WTC11 (cell line): ENCODE measurements around the gene CENPM. TPM values are rescaled to one million over a fixed set of nuclear protein-coding genes. Genes with fewer than 3 reads are reported as not detected.

Source experiments
- ATAC-seq: fragments of 200-7000 bp; cut with Tn5 transposase; 2 replicates; pipeline ENCODE4 v1.10.0; 2021; ENCODE audit warnings: mild to moderate bottlenecking, moderate library complexity
- CTCF ChIA-PET: fragments of 300-600 bp; sonication (Branson Sonifier 250); formaldehyde crosslinking; loops from one replicate; lab custom pipeline; 2021; ENCODE audit warnings: antibody characterized with exemption; lab: Charles Lee
- POLR2A ChIA-PET: fragments of 350-600 bp; sonication (Branson Sonifier 250); formaldehyde crosslinking; loops from one replicate; lab custom pipeline; 2021; ENCODE audit warnings: antibody characterized with exemption; lab: Charles Lee
- DNase-seq: peaks from one replicate; pipeline ENCODE4 v3.0.0; 2021; ENCODE audit warnings: low spot score
- H3K27ac Mint-ChIP-seq: 2 replicates; pipeline ENCODE4 v1.8.0; 2021; ENCODE audit warnings: mixed read lengths
- H3K27me3 Mint-ChIP-seq: 2 replicates; pipeline ENCODE4 v1.8.0; 2021; ENCODE audit warnings: low read depth, mild to moderate bottlenecking, moderate library complexity, mixed read lengths
- H3K36me3 Mint-ChIP-seq: 2 replicates; pipeline ENCODE4 v1.8.0; 2021; ENCODE audit warnings: mixed read lengths
- H3K4me1 Mint-ChIP-seq: 2 replicates; pipeline ENCODE4 v1.8.0; 2022; ENCODE audit warnings: mixed read lengths
- H3K4me3 Mint-ChIP-seq: 2 replicates; pipeline ENCODE4 v1.8.0; 2021; ENCODE audit warnings: mild to moderate bottlenecking, moderate library complexity, mixed read lengths
- H3K9me3 Mint-ChIP-seq: 2 replicates; pipeline ENCODE4 v1.8.0; 2021; ENCODE audit warnings: mixed read lengths
- CREM ChIP-seq: sonication (generic); formaldehyde crosslinking; IDR thresholded peaks from 2 replicates; pipeline ENCODE4 v1.8.1; 2022; ENCODE audit warnings: mild to moderate bottlenecking, missing genetic modification reagents, moderate library complexity
- ELF4 ChIP-seq: sonication (generic); formaldehyde crosslinking; IDR thresholded peaks from 2 replicates; pipeline ENCODE4 v1.8.1; 2022; ENCODE audit warnings: low read depth, mild to moderate bottlenecking, moderate library complexity, missing genetic modification reagents
- FOXK1 ChIP-seq: sonication (generic); formaldehyde crosslinking; IDR thresholded peaks from 2 replicates; pipeline ENCODE4 v1.8.0; 2022; ENCODE audit warnings: mild to moderate bottlenecking, moderate library complexity, missing genetic modification reagents
- HMGA2 ChIP-seq: fragments of 250-450 bp; sonication (Bioruptor Pico); IDR thresholded peaks from 2 replicates; pipeline ENCODE4 v1.4.0; 2021; ENCODE audit warnings: mild to moderate bottlenecking, moderate library complexity
- MXD4 ChIP-seq: fragments of 250-450 bp; sonication (Bioruptor Pico); IDR thresholded peaks from 2 replicates; pipeline ENCODE4 v1.8.0; 2021; ENCODE audit warnings: mild to moderate bottlenecking, moderate library complexity, borderline replicate concordance
- NFYB ChIP-seq: sonication (generic); formaldehyde crosslinking; conservative IDR thresholded peaks from 2 replicates; pipeline ENCODE4 v1.8.0; 2022; ENCODE audit warnings: low read depth, missing genetic modification reagents
- PRRX2 ChIP-seq: fragments of 250-450 bp; sonication (Bioruptor Pico); IDR thresholded peaks from 2 replicates; pipeline ENCODE4 v1.8.0; 2021; ENCODE audit warnings: mild to moderate bottlenecking
- RORB ChIP-seq: fragments of 250-450 bp; sonication (Bioruptor Pico); IDR thresholded peaks from 2 replicates; pipeline ENCODE4 v1.9.0; 2021; ENCODE audit warnings: mild to moderate bottlenecking
- TEAD1 ChIP-seq: sonication (generic); formaldehyde crosslinking; IDR thresholded peaks from 2 replicates; pipeline ENCODE4 v1.8.0; 2022; ENCODE audit warnings: mild to moderate bottlenecking, missing genetic modification reagents
- ZBTB21 ChIP-seq: sonication (generic); formaldehyde crosslinking; IDR thresholded peaks from 2 replicates; pipeline ENCODE4 v1.8.1; 2023; ENCODE audit warnings: mild to moderate bottlenecking, missing genetic modification reagents, borderline replicate concordance
- ZBTB43 ChIP-seq: sonication (generic); formaldehyde crosslinking; IDR thresholded peaks from 2 replicates; pipeline ENCODE4 v1.8.1; 2023; ENCODE audit warnings: mild to moderate bottlenecking, missing genetic modification reagents
- ZNF121 ChIP-seq: sonication (generic); formaldehyde crosslinking; IDR thresholded peaks from 2 replicates; pipeline ENCODE4 v1.8.0; 2023; ENCODE audit warnings: missing genetic modification reagents
- ZNF138 ChIP-seq: sonication (generic); formaldehyde crosslinking; conservative IDR thresholded peaks from 2 replicates; pipeline ENCODE4 v1.8.1; 2022; ENCODE audit warnings: mild to moderate bottlenecking, moderate library complexity, missing genetic modification reagents
- ZNF232 ChIP-seq: sonication (generic); formaldehyde crosslinking; IDR thresholded peaks from 2 replicates; pipeline ENCODE4 v1.8.0; 2022; ENCODE audit warnings: mild to moderate bottlenecking, missing genetic modification reagents
- ZNF281 ChIP-seq: sonication (generic); formaldehyde crosslinking; IDR thresholded peaks from 2 replicates; pipeline ENCODE4 v1.8.0; 2023; ENCODE audit warnings: mild to moderate bottlenecking, missing genetic modification reagents
- ZNF671 ChIP-seq: fragments of 250-450 bp; sonication (Bioruptor Pico); IDR thresholded peaks from 2 replicates; pipeline ENCODE4 v1.8.0; 2021; ENCODE audit warnings: mild to moderate bottlenecking
- total RNA-seq: library from RNA; stranded (reverse); gene quantifications from 3 replicates; pipeline ENCODE4 v1.2.3, GENCODE V29; 2021
- TF ChIP-seq, protein P1 (sequence below): sonication (generic); formaldehyde crosslinking; IDR thresholded peaks from 2 replicates; pipeline ENCODE4 v1.8.1; 2023; ENCODE audit warnings: mild to moderate bottlenecking, missing genetic modification reagents
- TF ChIP-seq, protein P2 (sequence below): sonication (generic); formaldehyde crosslinking; IDR thresholded peaks from 2 replicates; pipeline ENCODE4 v1.8.1; 2022; ENCODE audit warnings: low read depth, mild to moderate bottlenecking, moderate library complexity, missing genetic modification reagents, borderline replicate concordance
- TF ChIP-seq, protein P3 (sequence below): sonication (generic); formaldehyde crosslinking; IDR thresholded peaks from 2 replicates; pipeline ENCODE4 v1.8.0; 2022; ENCODE audit warnings: mild to moderate bottlenecking, missing genetic modification reagents

The CENPM gene
- total RNA-seq, 1 experiment from 2014 or later, result 40.3 TPM

GRCh38 chr22:41971431-41971830 is 24.5 kb upstream of the CENPM start:
- TF ChIP-seq ELF4 (CRISPR knock-in tag), result no peak
- TF ChIP-seq ZNF671 (CRISPR knock-in tag), result no peak
- no peak for TF ChIP-seq ZNF281 (CRISPR knock-in tag)
- TF ChIP-seq NFYB, result no peak
- no peak for TF ChIP-seq ZNF232 (CRISPR knock-in tag)
- no peak for TF ChIP-seq TEAD1 (CRISPR knock-in tag)
- TF ChIP-seq RORB (CRISPR knock-in tag), result no peak
- no peak for TF ChIP-seq MXD4 (CRISPR knock-in tag)
- no peak for TF ChIP-seq HMGA2 (CRISPR knock-in tag)
- TF ChIP-seq, protein P1, sequence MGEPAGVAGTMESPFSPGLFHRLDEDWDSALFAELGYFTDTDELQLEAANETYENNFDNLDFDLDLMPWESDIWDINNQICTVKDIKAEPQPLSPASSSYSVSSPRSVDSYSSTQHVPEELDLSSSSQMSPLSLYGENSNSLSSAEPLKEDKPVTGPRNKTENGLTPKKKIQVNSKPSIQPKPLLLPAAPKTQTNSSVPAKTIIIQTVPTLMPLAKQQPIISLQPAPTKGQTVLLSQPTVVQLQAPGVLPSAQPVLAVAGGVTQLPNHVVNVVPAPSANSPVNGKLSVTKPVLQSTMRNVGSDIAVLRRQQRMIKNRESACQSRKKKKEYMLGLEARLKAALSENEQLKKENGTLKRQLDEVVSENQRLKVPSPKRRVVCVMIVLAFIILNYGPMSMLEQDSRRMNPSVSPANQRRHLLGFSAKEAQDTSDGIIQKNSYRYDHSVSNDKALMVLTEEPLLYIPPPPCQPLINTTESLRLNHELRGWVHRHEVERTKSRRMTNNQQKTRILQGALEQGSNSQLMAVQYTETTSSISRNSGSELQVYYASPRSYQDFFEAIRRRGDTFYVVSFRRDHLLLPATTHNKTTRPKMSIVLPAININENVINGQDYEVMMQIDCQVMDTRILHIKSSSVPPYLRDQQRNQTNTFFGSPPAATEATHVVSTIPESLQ (CRISPR knock-in tag), result no peak
- TF ChIP-seq PRRX2 (CRISPR knock-in tag), result no peak
- Mint-ChIP-seq H3K27ac (no peak overlapping the region), H3K27me3 (peaks cover 55% of the 10 kb centered on the region), H3K36me3 (peaks cover 1% of the 10 kb centered on the region), H3K9me3 (peaks cover 2% of the 10 kb centered on the region), H3K4me1 (peaks cover 17% of the 10 kb centered on the region), H3K4me3 (no peak overlapping the region)
- ATAC-seq (no peak), DNase-seq (no peak)
- CTCF ChIA-PET, result interaction anchor here (0.5 to 10.1 kb wide), 4 partner anchors 30 to 749 kb away, joined by 3 to 78 read pairs (median 7); partner anchors contain the start of genes A4GALT and NDUFA6
- POLR2A ChIA-PET, result no interaction called here

- peaks cover 6% of the 10 kb centered on the region for H3K9me3 Mint-ChIP-seq
- peaks cover 3% of the 10 kb centered on the region for H3K36me3 Mint-ChIP-seq
- peaks cover 49% of the 10 kb centered on the region for H3K27me3 Mint-ChIP-seq
- CTCF ChIA-PET, result interaction anchor here (1.3 to 10.1 kb wide), 3 partner anchors 30 to 141 kb away, joined by 3 to 78 read pairs (median 11); partner anchors contain the start of gene NDUFA6
- peaks cover 11% of the 10 kb centered on the region for H3K4me1 Mint-ChIP-seq
- no peak overlapping the region for H3K4me3 Mint-ChIP-seq
- H3K27ac Mint-ChIP-seq, result no peak overlapping the region
- POLR2A ChIA-PET, result no interaction called here
- TF ChIP-seq CREM (CRISPR knock-in tag) (no peak), ZBTB21 (no peak), ZNF138 (no peak), NFYB (no peak)
- TF ChIP-seq, protein P2, sequence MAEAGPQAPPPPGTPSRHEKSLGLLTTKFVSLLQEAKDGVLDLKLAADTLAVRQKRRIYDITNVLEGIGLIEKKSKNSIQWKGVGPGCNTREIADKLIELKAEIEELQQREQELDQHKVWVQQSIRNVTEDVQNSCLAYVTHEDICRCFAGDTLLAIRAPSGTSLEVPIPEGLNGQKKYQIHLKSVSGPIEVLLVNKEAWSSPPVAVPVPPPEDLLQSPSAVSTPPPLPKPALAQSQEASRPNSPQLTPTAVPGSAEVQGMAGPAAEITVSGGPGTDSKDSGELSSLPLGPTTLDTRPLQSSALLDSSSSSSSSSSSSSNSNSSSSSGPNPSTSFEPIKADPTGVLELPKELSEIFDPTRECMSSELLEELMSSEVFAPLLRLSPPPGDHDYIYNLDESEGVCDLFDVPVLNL (CRISPR knock-in tag), result no peak
- TF ChIP-seq, protein P3, sequence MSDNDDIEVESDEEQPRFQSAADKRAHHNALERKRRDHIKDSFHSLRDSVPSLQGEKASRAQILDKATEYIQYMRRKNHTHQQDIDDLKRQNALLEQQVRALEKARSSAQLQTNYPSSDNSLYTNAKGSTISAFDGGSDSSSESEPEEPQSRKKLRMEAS (CRISPR knock-in tag), result no peak
- no peak for DNase-seq
- ATAC-seq, result no peak
Observed at GRCh38 chr22:41970601-41971000, 23.6 kb upstream of the CENPM start.

DNA sequence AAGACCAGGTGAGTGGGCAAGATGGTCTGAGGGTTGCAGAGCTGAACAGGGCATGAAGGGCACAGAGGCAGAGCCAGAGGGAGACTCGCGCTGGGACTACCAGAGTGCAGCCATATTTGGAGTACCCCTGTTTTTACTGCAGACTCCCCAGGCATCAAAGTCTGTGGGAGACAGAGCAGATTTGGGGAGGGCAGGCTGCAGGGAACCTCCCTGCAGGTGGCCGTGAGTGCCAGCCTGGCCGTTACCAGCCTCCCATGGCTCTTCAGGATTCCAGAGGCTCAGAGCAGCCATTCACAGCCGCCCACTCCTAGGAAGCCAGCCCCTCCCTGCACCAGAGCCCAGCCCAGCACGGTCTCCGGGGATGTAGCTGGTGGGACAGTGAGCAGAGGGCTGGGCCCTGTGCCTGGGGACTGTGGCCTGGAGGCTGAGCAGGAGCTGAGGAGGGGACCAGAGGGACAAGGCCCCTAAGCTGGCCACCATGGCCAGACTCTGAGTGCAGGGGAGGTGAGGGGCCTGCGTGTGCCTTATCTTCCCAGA is 22.2 kb upstream of the CENPM start, which contains the start of gene SEPTIN3:
Gene SEPTIN3, plus strand, starts transcription at position 334 of the 537 bp plus-strand sequence. CDS start 2,050 bp downstream, outside the sequence.
- ATAC-seq, result peak; percentile 40
- no peak within 1 kb of the TSS for H3K4me3 Mint-ChIP-seq
- peaks cover 3% of the 10 kb centered on the region for H3K36me3 Mint-ChIP-seq

More for the DNA sequence above, 22.2 kb upstream of the CENPM start, which contains the start of gene SEPTIN3:
- DNase-seq, result no peak
- Mint-ChIP-seq H3K9me3 (peaks cover 6% of the 10 kb centered on the region), H3K27ac (no peak within 1 kb of the TSS), H3K27me3 (peaks cover 37% of the 10 kb centered on the region), H3K4me1 (peaks cover 10% of the 10 kb centered on the region)
- ChIA-PET POLR2A (interaction anchor here (1.3 kb wide), 1 partner anchor 121 kb away, joined by 4 read pairs; the partner anchor contains the start of gene NDUFA6), CTCF (interaction anchor here (1.0 to 10.1 kb wide), 6 partner anchors 11 to 272 kb away, joined by 4 to 78 read pairs (median 10); partner anchors contain the start of genes CENPM and NDUFA6)
- TF ChIP-seq ZBTB43 (CRISPR knock-in tag), result no peak
- 0 out of 2 replicates have a peak, but pooled peaks have one; percentile 18 for TF ChIP-seq ZNF121 (CRISPR knock-in tag)
- TF ChIP-seq FOXK1, result no peak
